K562 (cell line): Measurements from ENCODE around the gene IL10RB. TPM values are rescaled to one million over a fixed set of nuclear protein-coding genes. Genes with fewer than 3 reads are reported as not detected.

Experiments
- ATAC-seq: fragments of 200-7000 bp; cut with Tn5 transposase; 3 replicates; pipeline ENCODE4 v1.9.1; 2020; ENCODE audit warnings: moderate library complexity
- BruUV-seq: library from RNA; stranded (reverse); fragments of 400-500 nt; replicated peaks from 2 replicates; lab custom pipeline; 2021; lab: Mats Ljungman, UMichigan
- CTCF ChIA-PET: fragments of 300-600 bp; formaldehyde crosslinking; extraction: SDS; loops from one replicate; lab custom pipeline; 2021; ENCODE audit warnings: low intra/inter-chr PET ratio; lab: Yijun Ruan, JAX
- POLR2A ChIA-PET: fragments of 300-600, 350-650 bp; sonication (Branson Sonifier 250); formaldehyde crosslinking; extraction: SDS; loops from one replicate; lab custom pipeline; 2021; ENCODE audit warnings: antibody characterized with exemption, inconsistent platforms; lab: Yijun Ruan, JAX
- DNase-seq, 4 experiments: peaks; one replicate each; pipeline versions ENCODE4 v3.0.0 to v3.0.0-alpha.2; 2011 to 2018; ENCODE audit warnings: low spot score in 3 of 4, mixed read lengths in 3 of 4; ENCODE audit errors: extremely low read depth in 1 of 4
- FAIRE-seq: peaks from 2 replicates; lab custom pipeline; 2011; peaks lifted over from hg19 to GRCh38; lab: Jason Lieb, UNC
- H2AFZ ChIP-seq: 2 replicates; pipeline ENCODE4 v1.6.0; 2011; ENCODE audit warnings: low read depth, low read length, control low read depth, inconsistent platforms
- H3K27ac ChIP-seq: fragments of 200-600 bp; 3 replicates; pipeline ENCODE4 v1.8.0; 2011; ENCODE audit warnings: low read depth, mild to moderate bottlenecking, control low read depth, inconsistent platforms, low read length, moderate library complexity, mixed read lengths; ENCODE audit errors: extremely low read depth
- H3K27me3 ChIP-seq, 2 experiments: fragments of 300-600 bp in 1 of 2; 2 replicates in 1 of 2; 3 replicates in 1 of 2; pipeline versions ENCODE4 v1.6.0 to v1.8.0; 2011; ENCODE audit warnings: inconsistent platforms in 2 of 2, low read length in 2 of 2, mild to moderate bottlenecking in 1 of 2, mixed read lengths in 1 of 2, moderate library complexity in 1 of 2; ENCODE audit not compliant: control insufficient read depth in 2 of 2, insufficient read depth in 2 of 2
- H3K36me3 ChIP-seq: fragments of 300-600 bp; 3 replicates; pipeline ENCODE4 v1.8.0; 2011; ENCODE audit warnings: mild to moderate bottlenecking, low read length, inconsistent platforms; ENCODE audit not compliant: control insufficient read depth, insufficient read depth
- H3K4me1 ChIP-seq, 2 experiments: fragments of 200-600 bp in 1 of 2; replicated peaks in 1 of 2; 2 replicates in 1 of 2; 3 replicates in 1 of 2; pipeline versions ENCODE4 v1.5.1 to v1.8.0; 2011; ENCODE audit warnings: inconsistent platforms in 2 of 2, low read length in 2 of 2, mild to moderate bottlenecking in 1 of 2, mixed read lengths in 1 of 2, moderate library complexity in 1 of 2; ENCODE audit not compliant: control insufficient read depth in 2 of 2, insufficient read depth in 2 of 2
- H3K4me2 ChIP-seq: 2 replicates; pipeline ENCODE4 v1.6.1; 2011; ENCODE audit warnings: low read length, control low read depth, inconsistent platforms, mixed read lengths; ENCODE audit not compliant: insufficient read depth
- H3K4me3 ChIP-seq: fragments of 200-600 bp; sonication (generic), shearing (Covaris generic); 2 replicates; pipeline ENCODE4 v1.5.1; 2016; ENCODE audit warnings: control low read depth, inconsistent platforms
- H3K79me2 ChIP-seq: fragments of 200-600 bp; 3 replicates; pipeline ENCODE4 v1.8.0; 2011; ENCODE audit warnings: low read length, inconsistent platforms; ENCODE audit not compliant: control insufficient read depth, insufficient read depth
- H3K9ac ChIP-seq, 2 experiments: 2 replicates each; pipeline versions ENCODE4 v1.6.0 to v1.6.1; 2011; ENCODE audit warnings: low read depth in 2 of 2, low read length in 2 of 2, control low read depth in 1 of 2, inconsistent platforms in 1 of 2, mild to moderate bottlenecking in 1 of 2, mixed read lengths in 1 of 2; ENCODE audit not compliant: insufficient read depth in 1 of 2
- H3K9me1 ChIP-seq: one replicate; pipeline ENCODE4 v1.6.0; 2011; ENCODE audit warnings: inconsistent platforms, mild to moderate bottlenecking, low read length, moderate library complexity; ENCODE audit not compliant: control insufficient read depth, insufficient read depth
- H3K9me3 ChIP-seq: replicated peaks from 2 replicates; pipeline ENCODE4 v1.5.1; 2011; ENCODE audit warnings: low read depth, low read length, inconsistent platforms; ENCODE audit not compliant: control insufficient read depth, insufficient read depth
- H4K20me1 ChIP-seq: replicated peaks from 2 replicates; pipeline ENCODE4 v1.6.1; 2011; ENCODE audit warnings: low read length, inconsistent platforms, mixed read lengths; ENCODE audit not compliant: control insufficient read depth, insufficient read depth
- ADNP ChIP-seq: fragments of 200-800 bp; sonication (Bioruptor generic); IDR thresholded peaks from 2 replicates; pipeline ENCODE4 v1.6.1; 2016; ENCODE audit warnings: missing genetic modification characterization, missing compliant biosample characterization
- DACH1 ChIP-seq: fragments of 450-650 bp; IDR thresholded peaks from 2 replicates; pipeline ENCODE4 v1.6.1; 2018; ENCODE audit not compliant: partially characterized antibody
- GTF2E2 ChIP-seq: fragments of 200-800 bp; sonication (Bioruptor generic); IDR thresholded peaks from 2 replicates; pipeline ENCODE4 v1.6.1; 2016; ENCODE audit warnings: missing genetic modification characterization, missing compliant biosample characterization
- NFIC ChIP-seq: fragments of 450-650 bp; IDR thresholded peaks from 2 replicates; pipeline ENCODE4 v1.6.1; 2017; ENCODE audit warnings: mild to moderate bottlenecking, inconsistent platforms
- NR1H2 ChIP-seq: sonication (generic); formaldehyde crosslinking; IDR thresholded peaks from 2 replicates; pipeline ENCODE4 v1.4.0; 2020; ENCODE audit warnings: mild to moderate bottlenecking, missing genetic modification reagents
- PTRF ChIP-seq: fragments of 450-650 bp; IDR thresholded peaks from 2 replicates; pipeline ENCODE4 v1.6.1; 2016; ENCODE audit warnings: mild to moderate bottlenecking, missing genetic modification characterization, missing compliant biosample characterization
- SREBF2 ChIP-seq: sonication (generic); formaldehyde crosslinking; IDR thresholded peaks from 2 replicates; pipeline ENCODE4 v1.4.0; 2020; ENCODE audit warnings: mild to moderate bottlenecking, missing genetic modification reagents
- SRSF7 ChIP-seq: fragments of 200-400 bp; formaldehyde crosslinking; optimal IDR thresholded peaks from 2 replicates; pipeline ENCODE3; 2017; ENCODE audit warnings: mild to moderate bottlenecking, low read depth, low read length
- ZNF224 ChIP-seq: sonication (generic); formaldehyde crosslinking; IDR thresholded peaks from 2 replicates; pipeline ENCODE4 v1.8.0; 2022; ENCODE audit warnings: mild to moderate bottlenecking, missing genetic modification reagents
- ZNF311 ChIP-seq: fragments of 250-450 bp; sonication (Bioruptor Pico); IDR thresholded peaks from 2 replicates; pipeline ENCODE4 v1.4.0; 2020; ENCODE audit warnings: mild to moderate bottlenecking, moderate library complexity
- ZNF324 ChIP-seq: fragments of 250-450 bp; sonication (Bioruptor Pico); IDR thresholded peaks from 2 replicates; pipeline ENCODE4 v1.4.0; 2020; ENCODE audit warnings: mild to moderate bottlenecking
- ZNF830 ChIP-seq: fragments of 250-450 bp; sonication (Bioruptor Pico); IDR thresholded peaks from 2 replicates; pipeline ENCODE4 v1.5.0; 2021; ENCODE audit warnings: mild to moderate bottlenecking
- WGBS: fragments of 100-300 bp; shearing (Covaris generic); methylation state at CpG from one replicate; pipeline ENCODE4 v1.1.6; 2016; ENCODE audit warnings: low coverage, mixed read lengths; ENCODE audit not compliant: insufficient coverage; ENCODE audit errors: missing lambda C conversion rate; 5-methylcytosine and 5-hydroxymethylcytosine counted together
- in situ Hi-C: fragments of 300-500 bp; cut with MboI; formaldehyde crosslinking; loops from 4 replicates; pipeline ENCODE4 v1.15.0; 2018; ENCODE audit warnings: inconsistent platforms, mixed read lengths
- intact Hi-C: fragments of 100-400 bp; cut with micrococcal nuclease; formaldehyde crosslinking; loops from 2 replicates; pipeline ENCODE4 v1.14.2; 2022
- polyA plus RNA-seq, 8 experiments: library from polyadenylated mRNA; depleted of rRNA in 4 of 8; stranded (reverse) in 5 of 8; unstranded in 3 of 8; fragments of >200 nt; fragmentation: Nextera tagmentation in 2 of 8; fragmentation: Illumina TruSeq in 1 of 8; extraction: Ambion mirVana in 2 of 8; extraction: Trizol in 1 of 8; gene quantifications; 2 replicates each; pipeline versions ENCODE4 v1.2.1 to v1.2.3, GENCODE V29; 2011 to 2014; ENCODE audit warnings: inconsistent platforms in 1 of 8, missing spikeins in 1 of 8
- total RNA-seq, 7 experiments: library from RNA; depleted of rRNA in 6 of 7; stranded (reverse); fragments of >200 nt in 6 of 7; fragmentation: Illumina TruSeq in 2 of 7; extraction: Trizol in 2 of 7; gene quantifications; 2 replicates each; pipeline versions ENCODE4 v1.2.1 to v1.2.3, GENCODE V29; 2011 to 2021; ENCODE audit warnings: low replicate concordance in 1 of 7
- TF ChIP-seq, protein P1 (sequence below): IDR thresholded peaks from 2 replicates; pipeline ENCODE4 v1.6.1; 2011; ENCODE audit warnings: borderline replicate concordance, low read depth, mild to moderate bottlenecking, moderate library complexity, low read length; ENCODE audit not compliant: insufficient read depth, poor library complexity, severe bottlenecking
- TF ChIP-seq, protein P2 (sequence below): sonication (generic); formaldehyde crosslinking; IDR thresholded peaks from 2 replicates; pipeline ENCODE4 v1.8.0; 2023; ENCODE audit warnings: mild to moderate bottlenecking, missing genetic modification reagents

IL10RB gene
- total and polyA plus RNA-seq, 9 of the 15 experiments (the other 6 are each of a cell fraction or from before 2014, with no cell fraction given): 10.9 to 33.8 (median 23.0) TPM

DNA sequence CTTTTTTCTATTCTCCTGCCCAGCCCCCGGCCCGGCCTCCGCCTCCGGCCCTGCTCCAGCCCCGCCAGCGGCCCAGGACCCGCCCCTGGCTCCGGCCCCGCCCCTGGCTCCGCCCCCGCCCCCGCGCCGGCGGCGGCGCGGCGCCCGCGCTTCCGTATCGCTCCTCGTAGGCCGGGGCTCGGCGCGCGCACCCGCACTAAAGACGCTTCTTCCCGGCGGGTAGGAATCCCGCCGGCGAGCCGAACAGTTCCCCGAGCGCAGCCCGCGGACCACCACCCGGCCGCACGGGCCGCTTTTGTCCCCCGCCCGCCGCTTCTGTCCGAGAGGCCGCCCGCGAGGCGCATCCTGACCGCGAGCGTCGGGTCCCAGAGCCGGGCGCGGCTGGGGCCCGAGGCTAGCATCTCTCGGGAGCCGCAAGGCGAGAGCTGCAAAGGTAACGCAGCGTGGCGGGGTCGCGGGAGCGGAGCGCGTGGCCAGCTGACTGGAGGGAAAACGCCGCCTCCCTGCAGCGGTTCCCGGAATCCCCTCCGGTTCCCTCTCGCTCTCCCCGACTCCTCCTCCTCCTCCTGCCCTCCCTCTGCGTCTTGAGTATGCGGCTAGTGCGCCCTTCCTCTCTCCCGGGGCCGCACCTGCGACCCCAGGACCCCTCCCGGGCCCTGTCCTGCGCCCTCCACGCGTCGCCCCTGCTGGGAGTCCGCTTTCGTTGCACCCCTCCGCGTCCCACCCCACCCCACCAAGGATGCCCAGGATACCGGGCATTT is 36.2 kb upstream of the IL10RB start, which contains the start of gene IFNAR2:
Gene IFNAR2, plus strand, starts transcription at position 155 of the 761 bp plus-strand sequence. CDS start 11,985 bp downstream, outside the sequence.
- intact Hi-C loops: no loop called here
- Histone ChIP-seq H3K9me1 (no peaks in the 10 kb centered on the region), H3K27ac (peak within 1 kb of the TSS; percentile 79), H3K27me3 (no peaks in the 10 kb centered on the region), H3K79me2 (peaks cover 33% of the 10 kb centered on the region), H3K9me3 (no peaks in the 10 kb centered on the region), H4K20me1 (no peaks in the 10 kb centered on the region), H3K9ac (peak within 1 kb of the TSS; percentile 67 to 98), H2AFZ (peak within 1 kb of the TSS; percentile 89), H3K4me2 (peak within 1 kb of the TSS; percentile 85), H3K4me1 (peaks cover 29 to 36% of the 10 kb centered on the region in 2 experiments), H3K36me3 (peaks cover 5% of the 10 kb centered on the region; the same call in 1 of the 3 replicates), H3K4me3 (peak within 1 kb of the TSS; percentile 86)
- DNase-seq (peak; percentile 85 to 99 (median 98)), ATAC-seq (peak; percentile 93), FAIRE-seq (no peak)
- BruUV-seq: no TSS peak
- CTCF ChIA-PET: interaction anchor here (0.7 to 1.8 kb wide), 3 partner anchors 30 to 871 kb away, joined by 3 to 5 read pairs (median 3); no protein-coding TSS in a partner anchor
- 1% methylated on average over 74 of the region's 95 CpGs for WGBS
- in situ Hi-C loops: no loop called here
- POLR2A ChIA-PET: interaction anchor here (0.6 to 1.1 kb wide), 3 partner anchors 51 to 331 kb away, joined by 3 to 4 read pairs (median 3); partner anchors contain the start of gene IFNAR1
- TF ChIP-seq SRSF7: no peak
- no peak for TF ChIP-seq ZNF311
- no peak for TF ChIP-seq ZNF830
- TF ChIP-seq DACH1: peak; percentile 32
- TF ChIP-seq SREBF2: no peak
- no peak for TF ChIP-seq PTRF (tag)
- TF ChIP-seq, protein P1, sequence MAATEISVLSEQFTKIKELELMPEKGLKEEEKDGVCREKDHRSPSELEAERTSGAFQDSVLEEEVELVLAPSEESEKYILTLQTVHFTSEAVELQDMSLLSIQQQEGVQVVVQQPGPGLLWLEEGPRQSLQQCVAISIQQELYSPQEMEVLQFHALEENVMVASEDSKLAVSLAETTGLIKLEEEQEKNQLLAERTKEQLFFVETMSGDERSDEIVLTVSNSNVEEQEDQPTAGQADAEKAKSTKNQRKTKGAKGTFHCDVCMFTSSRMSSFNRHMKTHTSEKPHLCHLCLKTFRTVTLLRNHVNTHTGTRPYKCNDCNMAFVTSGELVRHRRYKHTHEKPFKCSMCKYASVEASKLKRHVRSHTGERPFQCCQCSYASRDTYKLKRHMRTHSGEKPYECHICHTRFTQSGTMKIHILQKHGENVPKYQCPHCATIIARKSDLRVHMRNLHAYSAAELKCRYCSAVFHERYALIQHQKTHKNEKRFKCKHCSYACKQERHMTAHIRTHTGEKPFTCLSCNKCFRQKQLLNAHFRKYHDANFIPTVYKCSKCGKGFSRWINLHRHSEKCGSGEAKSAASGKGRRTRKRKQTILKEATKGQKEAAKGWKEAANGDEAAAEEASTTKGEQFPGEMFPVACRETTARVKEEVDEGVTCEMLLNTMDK: no peak
- TF ChIP-seq NR1H2 (CRISPR knock-in tag): 0 out of 2 replicates have a peak, but pooled peaks have one; percentile 44
- no peak for TF ChIP-seq ZNF224 (CRISPR knock-in tag)
- TF ChIP-seq GTF2E2: no peak
- TF ChIP-seq ZNF324: no peak
- TF ChIP-seq NFIC: no peak
- no peak for TF ChIP-seq ADNP
- TF ChIP-seq, protein P2, sequence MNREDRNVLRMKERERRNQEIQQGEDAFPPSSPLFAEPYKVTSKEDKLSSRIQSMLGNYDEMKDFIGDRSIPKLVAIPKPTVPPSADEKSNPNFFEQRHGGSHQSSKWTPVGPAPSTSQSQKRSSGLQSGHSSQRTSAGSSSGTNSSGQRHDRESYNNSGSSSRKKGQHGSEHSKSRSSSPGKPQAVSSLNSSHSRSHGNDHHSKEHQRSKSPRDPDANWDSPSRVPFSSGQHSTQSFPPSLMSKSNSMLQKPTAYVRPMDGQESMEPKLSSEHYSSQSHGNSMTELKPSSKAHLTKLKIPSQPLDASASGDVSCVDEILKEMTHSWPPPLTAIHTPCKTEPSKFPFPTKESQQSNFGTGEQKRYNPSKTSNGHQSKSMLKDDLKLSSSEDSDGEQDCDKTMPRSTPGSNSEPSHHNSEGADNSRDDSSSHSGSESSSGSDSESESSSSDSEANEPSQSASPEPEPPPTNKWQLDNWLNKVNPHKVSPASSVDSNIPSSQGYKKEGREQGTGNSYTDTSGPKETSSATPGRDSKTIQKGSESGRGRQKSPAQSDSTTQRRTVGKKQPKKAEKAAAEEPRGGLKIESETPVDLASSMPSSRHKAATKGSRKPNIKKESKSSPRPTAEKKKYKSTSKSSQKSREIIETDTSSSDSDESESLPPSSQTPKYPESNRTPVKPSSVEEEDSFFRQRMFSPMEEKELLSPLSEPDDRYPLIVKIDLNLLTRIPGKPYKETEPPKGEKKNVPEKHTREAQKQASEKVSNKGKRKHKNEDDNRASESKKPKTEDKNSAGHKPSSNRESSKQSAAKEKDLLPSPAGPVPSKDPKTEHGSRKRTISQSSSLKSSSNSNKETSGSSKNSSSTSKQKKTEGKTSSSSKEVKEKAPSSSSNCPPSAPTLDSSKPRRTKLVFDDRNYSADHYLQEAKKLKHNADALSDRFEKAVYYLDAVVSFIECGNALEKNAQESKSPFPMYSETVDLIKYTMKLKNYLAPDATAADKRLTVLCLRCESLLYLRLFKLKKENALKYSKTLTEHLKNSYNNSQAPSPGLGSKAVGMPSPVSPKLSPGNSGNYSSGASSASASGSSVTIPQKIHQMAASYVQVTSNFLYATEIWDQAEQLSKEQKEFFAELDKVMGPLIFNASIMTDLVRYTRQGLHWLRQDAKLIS (CRISPR knock-in tag): peak; percentile 70; the same call in 1 of the 2 replicates
